IMR-90 (cell line): Measurements from ENCODE around the gene DNAH3. TPM values are rescaled to one million over a fixed set of nuclear protein-coding genes. Genes with fewer than 3 reads are reported as not detected.

Experiments
- ATAC-seq: fragments of 200-7000 bp; cut with Tn5 transposase; 2 replicates; pipeline ENCODE4 v1.9.1; 2020; ENCODE audit warnings: low read depth, mild to moderate bottlenecking, moderate library complexity
- BruUV-seq: library from RNA; stranded (reverse); fragments of 400-500 nt; replicated peaks from 2 replicates; lab custom pipeline; 2021; lab: Mats Ljungman, UMichigan
- CTCF ChIA-PET: fragments of 300-600 bp; formaldehyde crosslinking; extraction: SDS; loops from one replicate; lab custom pipeline; 2021; ENCODE audit warnings: antibody characterized with exemption; lab: Yijun Ruan, JAX
- POLR2A ChIA-PET: fragments of 300-600 bp; sonication (Branson Sonifier 250); formaldehyde crosslinking; loops from one replicate; lab custom pipeline; 2022; ENCODE audit warnings: antibody characterized with exemption; ENCODE audit not compliant: unreplicated experiment; lab: Charles Lee
- DNase-seq: peaks from one replicate; pipeline ENCODE4 v3.0.0; 2013
- H2AFZ ChIP-seq: replicated peaks from 2 replicates; pipeline ENCODE3; 2013; ENCODE audit warnings: low read length, mild to moderate bottlenecking; ENCODE audit not compliant: poor library complexity
- H2AK5ac ChIP-seq: 2 replicates; pipeline ENCODE4 v1.6.1; 2013; ENCODE audit warnings: low read depth, low read length, inconsistent platforms
- H2AK9ac ChIP-seq: replicated peaks from 2 replicates; pipeline ENCODE3; 2013; ENCODE audit warnings: mild to moderate bottlenecking, low read depth, low read length, moderate library complexity; ENCODE audit not compliant: poor library complexity
- H2BK120ac ChIP-seq: 2 replicates; pipeline ENCODE4 v1.6.1; 2013; ENCODE audit warnings: low read depth, low read length, inconsistent platforms
- H2BK15ac ChIP-seq: 3 replicates; pipeline ENCODE4 v1.6.1; 2013; ENCODE audit warnings: low read depth, low read length, inconsistent platforms
- H2BK20ac ChIP-seq: 2 replicates; pipeline ENCODE4 v1.6.1; 2013; ENCODE audit warnings: low read depth, mild to moderate bottlenecking, inconsistent platforms, low read length, moderate library complexity
- H2BK5ac ChIP-seq: 2 replicates; pipeline ENCODE4 v1.6.1; 2013; ENCODE audit warnings: mild to moderate bottlenecking, low read depth, low read length, inconsistent platforms; ENCODE audit not compliant: poor library complexity, severe bottlenecking
- H3K14ac ChIP-seq: replicated peaks from 2 replicates; pipeline ENCODE4 v1.6.1; 2013; ENCODE audit warnings: low read depth, low read length, inconsistent platforms
- H3K18ac ChIP-seq: 2 replicates; pipeline ENCODE4 v1.6.1; 2013; ENCODE audit warnings: low read depth, low read length, control low read depth
- H3K23ac ChIP-seq: 2 replicates; pipeline ENCODE4 v1.6.1; 2013; ENCODE audit warnings: low read depth, low read length, inconsistent platforms
- H3K27ac ChIP-seq: 2 replicates; pipeline ENCODE4 v1.5.1; 2013; ENCODE audit warnings: mild to moderate bottlenecking, control low read depth, low read length; ENCODE audit not compliant: insufficient read depth
- H3K27me3 ChIP-seq: 2 replicates; pipeline ENCODE4 v1.6.1; 2013; ENCODE audit warnings: low read length; ENCODE audit not compliant: control insufficient read depth, insufficient read depth
- H3K36me3 ChIP-seq: 2 replicates; pipeline ENCODE4 v1.6.1; 2013; ENCODE audit warnings: low read length, mixed read lengths; ENCODE audit not compliant: control insufficient read depth, insufficient read depth
- H3K4ac ChIP-seq: 2 replicates; pipeline ENCODE4 v1.6.1; 2013; ENCODE audit warnings: low read depth, low read length, inconsistent platforms
- H3K4me1 ChIP-seq: 2 replicates; pipeline ENCODE4 v1.6.1; 2013; ENCODE audit warnings: low read length, mixed read lengths; ENCODE audit not compliant: control insufficient read depth, insufficient read depth
- H3K4me2 ChIP-seq: 2 replicates; pipeline ENCODE4 v1.6.1; 2013; ENCODE audit warnings: low read depth, mild to moderate bottlenecking, control low read depth, low read length, moderate library complexity
- H3K4me3 ChIP-seq: 2 replicates; pipeline ENCODE4 v1.5.1; 2013; ENCODE audit warnings: low read depth, mild to moderate bottlenecking, control low read depth, low read length, moderate library complexity; ENCODE audit not compliant: insufficient read depth
- H3K56ac ChIP-seq: 2 replicates; pipeline ENCODE4 v1.6.1; 2013; ENCODE audit warnings: low read length, inconsistent platforms; ENCODE audit not compliant: insufficient read depth; ENCODE audit errors: extremely low read depth
- H3K79me1 ChIP-seq, 2 experiments: 2 replicates each; pipeline ENCODE4 v1.6.1; 2013; ENCODE audit warnings: low read length in 2 of 2, inconsistent platforms in 1 of 2, low read depth in 1 of 2
- H3K9ac ChIP-seq: 2 replicates; pipeline ENCODE4 v1.6.1; 2013; ENCODE audit warnings: low read depth, low read length, control low read depth
- H3K9me1 ChIP-seq: 2 replicates; pipeline ENCODE4 v1.6.1; 2013; ENCODE audit warnings: low read length, inconsistent platforms; ENCODE audit not compliant: insufficient read depth
- H3K9me3 ChIP-seq: 2 replicates; pipeline ENCODE4 v1.6.1; 2013; ENCODE audit warnings: low read length; ENCODE audit not compliant: control insufficient read depth, insufficient read depth
- H4K20me1 ChIP-seq: 2 replicates; pipeline ENCODE4 v1.6.1; 2013; ENCODE audit warnings: low read length, inconsistent platforms; ENCODE audit not compliant: insufficient read depth
- H4K5ac ChIP-seq: 2 replicates; pipeline ENCODE4 v1.6.1; 2013; ENCODE audit warnings: mild to moderate bottlenecking, low read depth, low read length, control low read depth
- H4K8ac ChIP-seq, 2 experiments: 2 replicates each; pipeline ENCODE4 v1.6.1; 2013; ENCODE audit warnings: low read depth in 2 of 2, low read length in 2 of 2, control low read depth in 1 of 2, inconsistent platforms in 1 of 2
- H4K91ac ChIP-seq: 2 replicates; pipeline ENCODE4 v1.6.1; 2013; ENCODE audit warnings: low read depth, low read length, inconsistent platforms; ENCODE audit not compliant: insufficient read depth
- BHLHE40 ChIP-seq: fragments of 150-350 bp; IDR thresholded peaks from 2 replicates; pipeline ENCODE4 v1.6.1; 2016; ENCODE audit warnings: mild to moderate bottlenecking, low read depth, low read length
- CEBPB ChIP-seq: IDR thresholded peaks from 2 replicates; pipeline ENCODE4 v1.6.1; 2012; ENCODE audit warnings: low read depth, low read length, improper control_type of control experiment
- CHD1 ChIP-seq: IDR thresholded peaks from 2 replicates; pipeline ENCODE4 v1.6.1; 2012; ENCODE audit warnings: low read depth, low read length, improper control_type of control experiment
- CTCF ChIP-seq: conservative IDR thresholded peaks from 2 replicates; pipeline ENCODE4 v1.5.1; 2012; ENCODE audit warnings: mild to moderate bottlenecking, low read depth, low read length, improper control_type of control experiment
- ELK1 ChIP-seq: fragments of 150-350 bp; IDR thresholded peaks from 2 replicates; pipeline ENCODE4 v1.6.1; 2016; ENCODE audit warnings: low read depth, mild to moderate bottlenecking, low read length, moderate library complexity, borderline replicate concordance
- FOS ChIP-seq: fragments of 150-350 bp; IDR thresholded peaks from 2 replicates; pipeline ENCODE4 v1.6.1; 2016; ENCODE audit warnings: low read depth, low read length
- MAFK ChIP-seq: IDR thresholded peaks from 2 replicates; pipeline ENCODE4 v1.6.1; 2012; ENCODE audit warnings: low read depth, low read length, improper control_type of control experiment
- MAZ ChIP-seq: IDR thresholded peaks from 2 replicates; pipeline ENCODE4 v1.6.1; 2012; ENCODE audit warnings: low read depth, mild to moderate bottlenecking, low read length, improper control_type of control experiment, moderate library complexity, borderline replicate concordance
- MXI1 ChIP-seq: IDR thresholded peaks from 2 replicates; pipeline ENCODE4 v1.6.1; 2012; ENCODE audit warnings: low read depth, mild to moderate bottlenecking, low read length, moderate library complexity, borderline replicate concordance
- NFE2L2 ChIP-seq: fragments of 150-350 bp; IDR thresholded peaks from 2 replicates; pipeline ENCODE4 v1.6.1; 2016; ENCODE audit warnings: low read depth, mild to moderate bottlenecking, low read length
- POLR2A ChIP-seq: IDR thresholded peaks from 2 replicates; pipeline ENCODE4 v1.6.1; 2012; ENCODE audit warnings: mild to moderate bottlenecking, low read depth, low read length
- RAD21 ChIP-seq: IDR thresholded peaks from 2 replicates; pipeline ENCODE4 v1.6.1; 2012; ENCODE audit warnings: low read length, improper control_type of control experiment
- RCOR1 ChIP-seq: IDR thresholded peaks from 2 replicates; pipeline ENCODE4 v1.6.1; 2012; ENCODE audit warnings: mild to moderate bottlenecking, low read length, improper control_type of control experiment; ENCODE audit not compliant: insufficient replicate concordance
- RFX5 ChIP-seq: IDR thresholded peaks from 2 replicates; pipeline ENCODE4 v1.8.0; 2012; ENCODE audit warnings: low read depth, mild to moderate bottlenecking, low read length, moderate library complexity
- SMC3 ChIP-seq: fragments of 150-350 bp; IDR thresholded peaks from 2 replicates; pipeline ENCODE4 v1.6.1; 2016; ENCODE audit warnings: low read depth, mild to moderate bottlenecking, antibody characterized with exemption, low read length, moderate library complexity
- WGBS, 2 experiments: methylation state at CpG; one replicate each; pipeline versions ENCODE4 v1.1.5 to v1.1.7; 2013; ENCODE audit warnings: missing lambda C conversion rate in 2 of 2; ENCODE audit not compliant: insufficient read length in 1 of 2; ENCODE audit errors: extremely low coverage in 2 of 2; 5-methylcytosine and 5-hydroxymethylcytosine counted together
- dilution Hi-C: fragments of 300-500 bp; cut with HindIII; formaldehyde crosslinking; loops from one replicate; pipeline ENCODE4 v1.14.3; 2018; ENCODE audit warnings: low sequenced_read_pairs; ENCODE audit not compliant: unreplicated experiment
- in situ Hi-C: fragments of 300-500 bp; cut with MboI; formaldehyde crosslinking; loops from 3 replicates; pipeline ENCODE4 v1.14.3; 2019; ENCODE audit warnings: low sequenced_read_pairs, inconsistent platforms, mixed read lengths
- intact Hi-C: fragments of 100-400 bp; cut with micrococcal nuclease; formaldehyde crosslinking; loops from 2 replicates; pipeline ENCODE4 v1.10.0; 2022
- polyA plus RNA-seq, 3 experiments: library from polyadenylated mRNA; depleted of rRNA; stranded (reverse); fragments of >200 nt; gene quantifications; 2 replicates each; pipeline ENCODE4 v1.2.3, GENCODE V29; 2012; ENCODE audit warnings: low replicate concordance in 1 of 3
- total RNA-seq: library from RNA; depleted of rRNA; stranded (reverse); fragments of >200 nt; gene quantifications from 2 replicates; pipeline ENCODE4 v1.2.3, GENCODE V29; 2012
- TF ChIP-seq, protein P1 (sequence below): fragments of 150-350 bp; IDR thresholded peaks from 2 replicates; pipeline ENCODE4 v1.6.1; 2017; ENCODE audit warnings: mild to moderate bottlenecking, antibody characterized with exemption, low read length, low read depth

The DNAH3 gene
- total and polyA plus RNA-seq, 2 of the 4 experiments (the other 2 are of a cell fraction) = not detected

GRCh38 chr16:21057875-21058274 lies 92.8 kb downstream of the DNAH3 start:
- intact Hi-C loops (no loop called here), dilution Hi-C loops (no loop called here), in situ Hi-C loops (no loop called here)
- Histone ChIP-seq H3K14ac (no peak overlapping the region), H4K91ac (no peak overlapping the region), H3K9me1 (no peaks in the 10 kb centered on the region), H3K9me3 (no peaks in the 10 kb centered on the region), H3K4me3 (no peak overlapping the region), H2AFZ (no peak overlapping the region), H3K56ac (no peak overlapping the region), H3K4ac (no peak overlapping the region), H3K27me3 (peaks cover 7% of the 10 kb centered on the region), H3K79me1 (no peaks in the 10 kb centered on the region), H2BK120ac (no peak overlapping the region), H3K4me1 (no peaks in the 10 kb centered on the region), H3K27ac (no peak overlapping the region), H3K4me2 (no peak overlapping the region), H3K36me3 (no peaks in the 10 kb centered on the region), H2AK5ac (no peak overlapping the region), H2BK5ac (no peak overlapping the region), H4K8ac (no peak overlapping the region), H3K23ac (no peak overlapping the region), H4K5ac (no peak overlapping the region), H3K9ac (no peak overlapping the region), H2BK20ac (no peak overlapping the region), H4K20me1 (no peaks in the 10 kb centered on the region), H2AK9ac (no peak overlapping the region), H3K18ac (no peak overlapping the region), H2BK15ac (no peak overlapping the region)
- DNase-seq (no peak), ATAC-seq (no peak)
- no peak for TF ChIP-seq CTCF
- TF ChIP-seq POLR2A = no peak
- TF ChIP-seq RAD21 = no peak
- TF ChIP-seq, protein P1, sequence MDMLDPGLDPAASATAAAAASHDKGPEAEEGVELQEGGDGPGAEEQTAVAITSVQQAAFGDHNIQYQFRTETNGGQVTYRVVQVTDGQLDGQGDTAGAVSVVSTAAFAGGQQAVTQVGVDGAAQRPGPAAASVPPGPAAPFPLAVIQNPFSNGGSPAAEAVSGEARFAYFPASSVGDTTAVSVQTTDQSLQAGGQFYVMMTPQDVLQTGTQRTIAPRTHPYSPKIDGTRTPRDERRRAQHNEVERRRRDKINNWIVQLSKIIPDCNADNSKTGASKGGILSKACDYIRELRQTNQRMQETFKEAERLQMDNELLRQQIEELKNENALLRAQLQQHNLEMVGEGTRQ = no peak
- no peak for TF ChIP-seq MAFK
- TF ChIP-seq FOS = no peak
- TF ChIP-seq SMC3 = no peak
- no peak for TF ChIP-seq ELK1
- TF ChIP-seq CEBPB = no peak
- TF ChIP-seq CHD1 = no peak
- TF ChIP-seq MXI1 = no peak
- no peak for TF ChIP-seq MAZ
- no peak for TF ChIP-seq NFE2L2
- TF ChIP-seq RCOR1 = no peak
- no peak for TF ChIP-seq RFX5
- TF ChIP-seq BHLHE40 = no peak
- WGBS, 2 experiments = no CpG with 5 or more reads among the region's 7 CpGs
- POLR2A ChIA-PET = no interaction called here
- CTCF ChIA-PET = no interaction called here
- no TSS peak for BruUV-seq
